Ascending aorta (tissue), 2 donors: Measurements from ENCODE around the gene MAP7D1. TPM values are rescaled to one million over a fixed set of nuclear protein-coding genes. Genes with fewer than 3 reads are reported as not detected.
A peak's percentile ranks its signal among the peaks of the same experiment; 100 is the strongest.

ENCODE experiments used
- DNase-seq, 2 donors: peaks; one replicate each; pipeline ENCODE4 v3.0.0-alpha.2; 2019; ENCODE audit warnings: low spot score in 2 of 2
- H3K27ac ChIP-seq, 2 donors: fragments of 200-600 bp; sonication (generic); one replicate each; pipeline ENCODE4 v1.5.1; 2016 to 2017; ENCODE audit warnings: mild to moderate bottlenecking in 1 of 2
- H3K27me3 ChIP-seq: fragments of 200-600 bp; sonication (generic); one replicate; pipeline ENCODE4 v1.5.1; 2017
- H3K36me3 ChIP-seq, 2 donors: fragments of 200-600 bp; sonication (generic); one replicate each; pipeline ENCODE4 v1.5.1; 2016
- H3K4me1 ChIP-seq, 2 donors: fragments of 200-600 bp; sonication (generic); one replicate each; pipeline ENCODE4 v1.5.1; 2016 to 2017; ENCODE audit warnings: mild to moderate bottlenecking in 1 of 2
- H3K4me3 ChIP-seq, 2 donors: fragments of 200-600 bp; sonication (generic); one replicate each; pipeline ENCODE4 v1.5.1; 2016 to 2017; ENCODE audit warnings: mild to moderate bottlenecking in 1 of 2
- H3K9me3 ChIP-seq, 2 donors: fragments of 200-600 bp; sonication (generic); one replicate each; pipeline ENCODE4 v1.5.1; 2016
- intact Hi-C: fragments of 100-400 bp; cut with DNase I; formaldehyde crosslinking; loops from one replicate; pipeline ENCODE4 v1.15.1; 2023
- total RNA-seq: library from RNA; depleted of rRNA; stranded (reverse); fragments of >200 nt; gene quantifications from one replicate; pipeline ENCODE4 v1.1.0, GENCODE V29; 2016
- TF ChIP-seq, protein P1 (sequence below), 3 experiments: fragments of 200-600 bp in 2 of 3; fragments of 450-650 bp in 1 of 3; sonication (generic) in 2 of 3; IDR thresholded peaks; one replicate each; pipeline ENCODE4 v1.5.1; 2016 to 2019; ENCODE audit warnings: antibody characterized with exemption in 3 of 3, mild to moderate bottlenecking in 1 of 3, moderate library complexity in 1 of 3

Gene MAP7D1
- total RNA-seq, 1 donor from 2014 or later = 209 TPM

GRCh38 chr1:36177589-36178431 is 21.9 kb downstream of the MAP7D1 start:
- peaks cover 8 to 18% of the 10 kb centered on the region in 2 donors for H3K4me1 ChIP-seq
- H3K27me3 ChIP-seq = no peaks in the 10 kb centered on the region
- intact Hi-C loops = no loop called here
- no peaks in the 10 kb centered on the region for H3K9me3 ChIP-seq
- no peak overlapping the region for H3K4me3 ChIP-seq
- DNase-seq = no peak
- H3K36me3 ChIP-seq = peaks cover 81 to 88% of the 10 kb centered on the region in 2 donors
- H3K27ac ChIP-seq = peak overlapping the region; percentile 41 to 54
- TF ChIP-seq, protein P1, sequence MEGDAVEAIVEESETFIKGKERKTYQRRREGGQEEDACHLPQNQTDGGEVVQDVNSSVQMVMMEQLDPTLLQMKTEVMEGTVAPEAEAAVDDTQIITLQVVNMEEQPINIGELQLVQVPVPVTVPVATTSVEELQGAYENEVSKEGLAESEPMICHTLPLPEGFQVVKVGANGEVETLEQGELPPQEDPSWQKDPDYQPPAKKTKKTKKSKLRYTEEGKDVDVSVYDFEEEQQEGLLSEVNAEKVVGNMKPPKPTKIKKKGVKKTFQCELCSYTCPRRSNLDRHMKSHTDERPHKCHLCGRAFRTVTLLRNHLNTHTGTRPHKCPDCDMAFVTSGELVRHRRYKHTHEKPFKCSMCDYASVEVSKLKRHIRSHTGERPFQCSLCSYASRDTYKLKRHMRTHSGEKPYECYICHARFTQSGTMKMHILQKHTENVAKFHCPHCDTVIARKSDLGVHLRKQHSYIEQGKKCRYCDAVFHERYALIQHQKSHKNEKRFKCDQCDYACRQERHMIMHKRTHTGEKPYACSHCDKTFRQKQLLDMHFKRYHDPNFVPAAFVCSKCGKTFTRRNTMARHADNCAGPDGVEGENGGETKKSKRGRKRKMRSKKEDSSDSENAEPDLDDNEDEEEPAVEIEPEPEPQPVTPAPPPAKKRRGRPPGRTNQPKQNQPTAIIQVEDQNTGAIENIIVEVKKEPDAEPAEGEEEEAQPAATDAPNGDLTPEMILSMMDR (IDR thresholded peaks at IDR 0.05) = no peak

GRCh38 chr1:36178471-36179219 is 22.7 kb downstream of the MAP7D1 start:
- Histone ChIP-seq H3K4me3 (no peak overlapping the region), H3K36me3 (peaks cover 73 to 80% of the 10 kb centered on the region in 2 donors), H3K27ac (peak overlapping the region; percentile 41 to 54), H3K27me3 (no peaks in the 10 kb centered on the region), H3K4me1 (peaks cover 8 to 27% of the 10 kb centered on the region in 2 donors), H3K9me3 (no peaks in the 10 kb centered on the region)
- TF ChIP-seq, protein P1 (IDR thresholded peaks at IDR 0.05) = no peak
- intact Hi-C loops = no loop called here
- DNase-seq = no peak

- Histone ChIP-seq H3K4me1 (peaks cover 8 to 27% of the 10 kb centered on the region in 2 donors), H3K9me3 (no peaks in the 10 kb centered on the region), H3K4me3 (no peak overlapping the region), H3K27ac (peak overlapping the region; percentile 41 to 54), H3K36me3 (peaks cover 67 to 74% of the 10 kb centered on the region in 2 donors), H3K27me3 (no peaks in the 10 kb centered on the region)
- TF ChIP-seq, protein P1 (IDR thresholded peaks at IDR 0.05) = no peak
- no peak for DNase-seq
- intact Hi-C loops = no loop called here
These were observed 23.2 kb downstream of the MAP7D1 start for GRCh38 chr1:36179220-36179600.

- DNase-seq = no peak
- H3K9me3 ChIP-seq = no peaks in the 10 kb centered on the region
- peak overlapping the region; percentile 51 to 64 for H3K27ac ChIP-seq
- H3K27me3 ChIP-seq = no peaks in the 10 kb centered on the region
- H3K4me3 ChIP-seq = no peak overlapping the region
- TF ChIP-seq, protein P1 (IDR thresholded peaks at IDR 0.05) = no peak
- intact Hi-C loops = no loop called here
- peaks cover 0 to 16% of the 10 kb centered on the region in 2 donors for H3K4me1 ChIP-seq
- H3K36me3 ChIP-seq = peaks cover 33 to 41% of the 10 kb centered on the region in 2 donors
These were observed 26.8 kb downstream of the MAP7D1 start for GRCh38 chr1:36182734-36183133.

- Histone ChIP-seq H3K4me3 (no peak overlapping the region), H3K27me3 (no peaks in the 10 kb centered on the region), H3K36me3 (peaks cover 27 to 35% of the 10 kb centered on the region in 2 donors), H3K4me1 (peaks cover 0 to 19% of the 10 kb centered on the region in 2 donors), H3K9me3 (no peaks in the 10 kb centered on the region), H3K27ac (peak overlapping the region; percentile 51 to 64)
- intact Hi-C loops = no loop called here
- no peak for DNase-seq
- TF ChIP-seq, protein P1 (IDR thresholded peaks at IDR 0.05) = no peak
These were observed 27.4 kb downstream of the MAP7D1 start for GRCh38 chr1:36183309-36183856.
